ENCODE results near the gene DPP7. TPM values are rescaled to one million over a fixed set of nuclear protein-coding genes. Genes with fewer than 3 reads are reported as not detected.
A peak's percentile ranks its signal among the peaks of the same experiment; 100 is the strongest.

Gene DPP7
- total and polyA plus RNA-seq, 2 of the 8 experiments (the other 6 are each of a cell fraction or from before 2014, with no cell fraction given), result 21.2 to 26.8 TPM

- peak in 2 of 3 experiments; percentile 84 to 86; a peak in 3 of 4 replicates for TF ChIP-seq CTCF (IDR thresholded peaks at IDR 0.05; ENCODE audit: control extremely low read depth in 1 of 3, insufficient read depth in 1 of 3, low read depth in 1 of 3, low read length in 3 of 3)
- TF ChIP-seq RNF2 (IDR thresholded peaks at IDR 0.05; ENCODE audit: borderline replicate concordance, low read depth, low read length, missing control alignments, poor library complexity, severe bottlenecking), result no peak
- TF ChIP-seq TBP (IDR thresholded peaks at IDR 0.05; ENCODE audit: low read depth, low read length), result 0 out of 2 replicates have a peak, but pooled peaks have one; percentile 14
Observed at GRCh38 chr9:137067860-137068538, 46.5 kb downstream of the DPP7 start (continued).
